Right renal pelvis (tissue), 4 donors: ENCODE results near the gene TUBAL3. TPM values are rescaled to one million over a fixed set of nuclear protein-coding genes. Genes with fewer than 3 reads are reported as not detected.
"Not testable (repeated sequence)": the region's sequence is repeated elsewhere in the genome, so short reads cannot be mapped to it uniquely, and the experiment has no call there.

Experiments
- DNase-seq, 4 donors: peaks; one replicate each; pipeline ENCODE4 v3.0.0-alpha.2; 2013; ENCODE audit warnings: low read depth in 4 of 4, low spot score in 3 of 4, missing footprints in 1 of 4
- polyA plus RNA-seq, 4 donors: library from polyadenylated mRNA; unstranded; fragments of 120-200 nt; gene quantifications; one replicate each; pipeline ENCODE4 v1.2.1, GENCODE V29; 2013; ENCODE audit not compliant: insufficient read length in 4 of 4

Gene TUBAL3
- polyA plus RNA-seq, 4 donors: 0.13 to 0.38 (median 0.23) TPM; not detected in 1

- DNase-seq: no peak
These were observed 19.4 kb downstream of the TUBAL3 start for GRCh38 chr10:5385224-5385623.

GRCh38 chr10:5381187-5381586, 23.4 kb downstream of the TUBAL3 start:
- DNase-seq: no peak

GRCh38 chr10:5380395-5380794, 24.2 kb downstream of the TUBAL3 start:
- not testable (repeated sequence) for DNase-seq

- DNase-seq: not testable (repeated sequence)
These were observed 25.4 kb downstream of the TUBAL3 start for GRCh38 chr10:5379202-5379601.

GRCh38 chr10:5376450-5376849, 28.2 kb downstream of the TUBAL3 start:
- DNase-seq: no peak

- no peak for DNase-seq
These were observed 30.6 kb downstream of the TUBAL3 start for GRCh38 chr10:5373891-5374611.

GRCh38 chr10:5373307-5373706, 31.3 kb downstream of the TUBAL3 start:
- DNase-seq: no peak

- DNase-seq: no peak
These were observed 33.9 kb downstream of the TUBAL3 start for GRCh38 chr10:5370493-5371352.

- no peak for DNase-seq
These were observed 35.1 kb downstream of the TUBAL3 start for GRCh38 chr10:5369362-5370158.

GRCh38 chr10:5365928-5366327, 38.7 kb downstream of the TUBAL3 start:
- no peak for DNase-seq

- DNase-seq: no peak
These were observed 39.7 kb downstream of the TUBAL3 start, which contains the start of gene UCN3 for GRCh38 chr10:5364890-5365338. UCN3 (plus strand) TSS chr10:5364966; CDS start chr10:5373721, 8,755 bp downstream.

- no peak for DNase-seq
These were observed 40.3 kb downstream of the TUBAL3 start for GRCh38 chr10:5364374-5364773.

GRCh38 chr10:5362873-5363272, 41.8 kb downstream of the TUBAL3 start:
- no peak for DNase-seq

- no peak for DNase-seq
These were observed 42.7 kb downstream of the TUBAL3 start for GRCh38 chr10:5361966-5362365.

GRCh38 chr10:5360318-5360915, 44.2 kb downstream of the TUBAL3 start:
- DNase-seq: no peak

- DNase-seq: no peak
These were observed 48.3 kb downstream of the TUBAL3 start for GRCh38 chr10:5356302-5356763.

- DNase-seq: no peak
These were observed 48.9 kb downstream of the TUBAL3 start for GRCh38 chr10:5355594-5356301.

GRCh38 chr10:5354068-5354467, 50.6 kb downstream of the TUBAL3 start:
- DNase-seq: no peak

GRCh38 chr10:5349362-5349761, 55.3 kb downstream of the TUBAL3 start:
- DNase-seq: no peak

GRCh38 chr10:5346881-5347280, 57.7 kb downstream of the TUBAL3 start:
- DNase-seq: no peak
